H1 (cell line): ENCODE results near the gene ZBTB7B. TPM values are rescaled to one million over a fixed set of nuclear protein-coding genes. Genes with fewer than 3 reads are reported as not detected.

Experiments used
- microRNA-seq, 2 experiments: library from miRNA; unstranded; fragments of <30 nt; microRNA quantifications; one replicate each; pipeline versions ENCODE4 to v1.2.0, GENCODE V29; 2016 to 2020; ENCODE audit warnings: borderline microRNAs expressed in 2 of 2, borderline number of aligned reads in 2 of 2, borderline replicate concordance in 1 of 2
- polyA plus RNA-seq, 7 experiments: library from polyadenylated mRNA; depleted of rRNA in 3 of 7; stranded (reverse) in 5 of 7; unstranded in 2 of 7; fragments of >200 nt in 5 of 7; fragments of 200-250 nt in 2 of 7; gene quantifications; 1 replicate in 5 of 7; 2 replicates in 1 of 7; 4 replicates in 1 of 7; pipeline versions ENCODE4 v1.2.1 to v1.2.3, GENCODE V29; 2011 to 2013; ENCODE audit warnings: missing spikeins in 2 of 7, mixed read lengths in 2 of 7
- small RNA-seq: library from polyadenylated mRNA; stranded (forward); fragments of <200 nt; extraction: miRNeasy Mini kit (QIAGEN cat#:217004); gene quantifications from one replicate; pipeline ENCODE3, GENCODE V24; 2013; ENCODE audit not compliant: insufficient read depth
- total RNA-seq: library from RNA; stranded (reverse); fragmentation: NEBNext Ultra II Directional; extraction: Animal tissue kit (Norgen Biotek cat#: 25700); gene quantifications from 2 replicates; pipeline ENCODE4 v1.2.1, GENCODE V29; 2021

ZBTB7B gene
- total and polyA plus RNA-seq, 2 of the 8 experiments (the other 6 are each of a cell fraction or from before 2014, with no cell fraction given) = 24.5 to 36.9 TPM

Small RNA genes within 50 kb of the gene (microRNA-seq; reads per million reads assigned to microRNA genes)
- 0 reads per million in 2 experiments for gene MIR4258

Small RNA genes within 50 kb of the gene (small RNA-seq; reads per million reads assigned to genes)
- not detected for gene MIR4258

Other genes with a start within 250 kb of the ZBTB7B start
- gene KCNN3, start 132.5 kb upstream of the ZBTB7B start, total RNA-seq = 2.8 and 3.0 TPM in 2 replicates
- gene KCNN3, start 132.5 kb upstream of the ZBTB7B start, polyA plus RNA-seq (2011; rRNA removed) = 3.7 and 4.5 TPM in 2 replicates
- gene PMVK, start 66.1 kb upstream of the ZBTB7B start, total RNA-seq = 26.5 and 30.5 TPM in 2 replicates
- gene PMVK, start 66.1 kb upstream of the ZBTB7B start, polyA plus RNA-seq (2011; rRNA removed) = 23.8 and 36.8 TPM in 2 replicates
- gene PBXIP1, start 46.7 kb upstream of the ZBTB7B start, total RNA-seq = 17.9 and 19.8 TPM in 2 replicates
- 12.0 and 14.3 TPM in 2 replicates for gene PBXIP1, start 46.7 kb upstream of the ZBTB7B start, polyA plus RNA-seq (2011; rRNA removed)
- 31.6 and 32.4 TPM in 2 replicates for gene PYGO2, start 41.0 kb upstream of the ZBTB7B start, total RNA-seq
- 31.0 and 36.3 TPM in 2 replicates for gene PYGO2, start 41.0 kb upstream of the ZBTB7B start, polyA plus RNA-seq (2011; rRNA removed)
- 204 and 212 TPM in 2 replicates for gene SHC1, start 32.1 kb upstream of the ZBTB7B start, total RNA-seq
- 177 and 197 TPM in 2 replicates for gene SHC1, start 32.1 kb upstream of the ZBTB7B start, polyA plus RNA-seq (2011; rRNA removed)
- 284 and 294 TPM in 2 replicates for gene CKS1B, start 28.1 kb upstream of the ZBTB7B start, total RNA-seq
- gene CKS1B, start 28.1 kb upstream of the ZBTB7B start, polyA plus RNA-seq (2011; rRNA removed) = 801 and 1,025 TPM in 2 replicates
- gene FLAD1, start 19.5 kb upstream of the ZBTB7B start, total RNA-seq = 97.4 and 104 TPM in 2 replicates
- gene FLAD1, start 19.5 kb upstream of the ZBTB7B start, polyA plus RNA-seq (2011; rRNA removed) = 143 and 189 TPM in 2 replicates
- 1.2 and 1.3 TPM in 2 replicates for gene LENEP, start 9.2 kb upstream of the ZBTB7B start, total RNA-seq
- 1.1 TPM in 1 of 2 replicates, not detected in the other for gene LENEP, start 9.2 kb upstream of the ZBTB7B start, polyA plus RNA-seq (2011; rRNA removed)
- 0.43 TPM in 1 of 2 replicates, not detected in the other for gene DCST2, start 31.0 kb downstream of the ZBTB7B start, total RNA-seq
- gene DCST2, start 31.0 kb downstream of the ZBTB7B start, polyA plus RNA-seq (2011; rRNA removed) = 1.7 and 2.1 TPM in 2 replicates
- not detected in 2 replicates for gene DCST1, start 31.0 kb downstream of the ZBTB7B start, total RNA-seq
- 0.03 TPM in 1 of 2 replicates, not detected in the other for gene DCST1, start 31.0 kb downstream of the ZBTB7B start, polyA plus RNA-seq (2011; rRNA removed)
- 32.2 and 32.9 TPM in 2 replicates for gene ADAM15, start 48.5 kb downstream of the ZBTB7B start, total RNA-seq
- gene ADAM15, start 48.5 kb downstream of the ZBTB7B start, polyA plus RNA-seq (2011; rRNA removed) = 37.6 and 51.2 TPM in 2 replicates
- 18.5 and 21.9 TPM in 2 replicates for gene EFNA4, start 60.9 kb downstream of the ZBTB7B start, total RNA-seq
- 23.2 and 23.9 TPM in 2 replicates for gene EFNA4, start 60.9 kb downstream of the ZBTB7B start, polyA plus RNA-seq (2011; rRNA removed)
- 10.8 and 11.6 TPM in 2 replicates for gene EFNA3, start 76.0 kb downstream of the ZBTB7B start, total RNA-seq
- 13.8 and 18.7 TPM in 2 replicates for gene EFNA3, start 76.0 kb downstream of the ZBTB7B start, polyA plus RNA-seq (2011; rRNA removed)
- gene EFNA1, start 125.1 kb downstream of the ZBTB7B start, total RNA-seq = 4.0 and 4.9 TPM in 2 replicates
- 11.8 and 14.6 TPM in 2 replicates for gene EFNA1, start 125.1 kb downstream of the ZBTB7B start, polyA plus RNA-seq (2011; rRNA removed)
- 36.5 and 41.6 TPM in 2 replicates for gene SLC50A1, start 133.1 kb downstream of the ZBTB7B start, total RNA-seq
- gene SLC50A1, start 133.1 kb downstream of the ZBTB7B start, polyA plus RNA-seq (2011; rRNA removed) = 80.7 and 90.8 TPM in 2 replicates
- 44.8 and 49.3 TPM in 2 replicates for gene DPM3, start 137.7 kb downstream of the ZBTB7B start, total RNA-seq
- gene DPM3, start 137.7 kb downstream of the ZBTB7B start, polyA plus RNA-seq (2011; rRNA removed) = 227 and 349 TPM in 2 replicates
- 146 TPM in 2 replicates for gene KRTCAP2, start 170.5 kb downstream of the ZBTB7B start, total RNA-seq
- 317 and 419 TPM in 2 replicates for gene KRTCAP2, start 170.5 kb downstream of the ZBTB7B start, polyA plus RNA-seq (2011; rRNA removed)
- 15.0 and 15.5 TPM in 2 replicates for gene TRIM46, start 171.0 kb downstream of the ZBTB7B start, total RNA-seq
- gene TRIM46, start 171.0 kb downstream of the ZBTB7B start, polyA plus RNA-seq (2011; rRNA removed) = 21.6 and 34.7 TPM in 2 replicates
- 2.6 and 3.0 TPM in 2 replicates for gene THBS3, start 205.1 kb downstream of the ZBTB7B start, total RNA-seq
- 3.5 and 5.0 TPM in 2 replicates for gene THBS3, start 205.1 kb downstream of the ZBTB7B start, polyA plus RNA-seq (2011; rRNA removed)
- 47.9 and 55.0 TPM in 2 replicates for gene MTX1, start 205.9 kb downstream of the ZBTB7B start, total RNA-seq
- 131 and 161 TPM in 2 replicates for gene MTX1, start 205.9 kb downstream of the ZBTB7B start, polyA plus RNA-seq (2011; rRNA removed)